AG10803 (cell line): ENCODE measurements around the gene EIF4E1B.

Experiments
- DNase-seq: peaks from one replicate; pipeline ENCODE4 v3.0.0; 2010; ENCODE audit warnings: low read depth
- H3K4me3 ChIP-seq: 2 replicates; pipeline ENCODE4 v1.5.1; 2011; ENCODE audit warnings: mild to moderate bottlenecking, low read length, control low read depth
- TF ChIP-seq, protein P1 (sequence below): conservative IDR thresholded peaks from 2 replicates; pipeline ENCODE4 v1.5.1; 2011; ENCODE audit warnings: mild to moderate bottlenecking, low read length, control low read depth, inconsistent platforms

The EIF4E1B gene

DNA sequence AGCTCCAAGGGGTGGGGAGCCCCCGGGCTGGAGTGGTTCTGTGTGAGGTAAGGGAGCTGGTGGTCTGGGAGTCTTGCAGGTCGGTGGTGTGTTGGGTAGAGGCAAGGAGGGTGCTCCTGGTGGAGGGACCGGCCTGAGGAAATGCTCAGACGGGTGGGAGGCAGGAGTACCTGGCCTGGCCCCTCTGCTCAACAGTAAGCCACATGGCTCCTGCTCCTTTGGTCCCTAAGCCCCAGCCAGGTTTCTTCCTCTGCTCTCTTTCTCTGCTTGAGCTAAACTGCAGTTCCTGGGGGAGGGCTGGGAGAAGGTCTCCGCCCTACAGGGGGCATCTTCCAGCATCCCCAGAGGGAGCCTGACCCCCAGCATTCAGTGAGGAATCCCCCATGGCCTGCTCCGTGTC is 34.0 kb downstream of the EIF4E1B start:
- DNase-seq = no peak
- TF ChIP-seq, protein P1, sequence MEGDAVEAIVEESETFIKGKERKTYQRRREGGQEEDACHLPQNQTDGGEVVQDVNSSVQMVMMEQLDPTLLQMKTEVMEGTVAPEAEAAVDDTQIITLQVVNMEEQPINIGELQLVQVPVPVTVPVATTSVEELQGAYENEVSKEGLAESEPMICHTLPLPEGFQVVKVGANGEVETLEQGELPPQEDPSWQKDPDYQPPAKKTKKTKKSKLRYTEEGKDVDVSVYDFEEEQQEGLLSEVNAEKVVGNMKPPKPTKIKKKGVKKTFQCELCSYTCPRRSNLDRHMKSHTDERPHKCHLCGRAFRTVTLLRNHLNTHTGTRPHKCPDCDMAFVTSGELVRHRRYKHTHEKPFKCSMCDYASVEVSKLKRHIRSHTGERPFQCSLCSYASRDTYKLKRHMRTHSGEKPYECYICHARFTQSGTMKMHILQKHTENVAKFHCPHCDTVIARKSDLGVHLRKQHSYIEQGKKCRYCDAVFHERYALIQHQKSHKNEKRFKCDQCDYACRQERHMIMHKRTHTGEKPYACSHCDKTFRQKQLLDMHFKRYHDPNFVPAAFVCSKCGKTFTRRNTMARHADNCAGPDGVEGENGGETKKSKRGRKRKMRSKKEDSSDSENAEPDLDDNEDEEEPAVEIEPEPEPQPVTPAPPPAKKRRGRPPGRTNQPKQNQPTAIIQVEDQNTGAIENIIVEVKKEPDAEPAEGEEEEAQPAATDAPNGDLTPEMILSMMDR = no peak
- H3K4me3 ChIP-seq = no peak overlapping the region

DNA sequence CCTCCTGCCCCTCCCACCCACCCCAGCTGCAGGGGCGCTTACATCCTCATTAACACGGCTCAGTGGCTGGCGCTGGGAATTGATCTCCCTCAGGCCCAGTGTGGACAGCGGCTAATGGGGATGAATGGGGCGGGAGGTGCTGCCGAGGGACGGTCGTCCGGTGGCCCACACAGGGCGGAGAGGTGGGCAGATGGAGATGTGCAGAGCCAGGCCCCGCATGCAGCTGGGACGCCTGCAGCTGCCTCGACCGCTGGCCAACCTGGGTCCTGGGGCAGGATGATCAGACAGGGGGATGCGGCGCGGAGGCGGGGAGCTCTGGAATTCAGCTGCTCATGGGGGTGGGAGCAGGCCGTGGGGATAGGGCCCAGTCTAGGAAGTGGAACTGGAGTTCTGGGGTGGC is 34.4 kb downstream of the EIF4E1B start:
- TF ChIP-seq, protein P1 = no peak
- DNase-seq = no peak
- no peak overlapping the region for H3K4me3 ChIP-seq

GRCh38 chr5:176665517-176665916 is 35.0 kb downstream of the EIF4E1B start:
- DNase-seq = no peak
- TF ChIP-seq, protein P1 = no peak
- no peak overlapping the region for H3K4me3 ChIP-seq

DNA sequence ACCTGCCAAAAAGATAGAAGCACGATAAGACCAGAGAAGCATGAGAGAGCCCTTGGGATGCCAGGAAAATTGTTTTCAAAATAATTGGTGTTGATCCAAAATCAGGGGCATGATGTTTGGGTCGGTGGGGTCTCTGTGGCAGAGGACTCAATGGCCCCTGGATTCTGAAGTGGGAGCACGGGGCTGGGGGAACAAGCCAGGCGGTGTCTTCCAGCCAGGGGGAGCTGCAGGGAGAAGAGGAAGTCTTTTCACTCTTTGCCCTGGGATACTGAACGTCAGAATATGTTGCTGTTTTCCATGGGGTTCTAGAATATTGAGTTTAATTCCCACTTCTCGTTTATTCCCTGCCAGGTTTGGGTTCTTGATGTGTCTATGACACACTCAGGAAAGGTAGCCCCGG is 37.2 kb downstream of the EIF4E1B start:
- H3K4me3 ChIP-seq = no peak overlapping the region
- DNase-seq = no peak
- TF ChIP-seq, protein P1 = no peak

- no peak overlapping the region for H3K4me3 ChIP-seq
- DNase-seq = no peak
- TF ChIP-seq, protein P1 = no peak
These were observed 40.0 kb downstream of the EIF4E1B start for GRCh38 chr5:176670449-176670848.

DNA sequence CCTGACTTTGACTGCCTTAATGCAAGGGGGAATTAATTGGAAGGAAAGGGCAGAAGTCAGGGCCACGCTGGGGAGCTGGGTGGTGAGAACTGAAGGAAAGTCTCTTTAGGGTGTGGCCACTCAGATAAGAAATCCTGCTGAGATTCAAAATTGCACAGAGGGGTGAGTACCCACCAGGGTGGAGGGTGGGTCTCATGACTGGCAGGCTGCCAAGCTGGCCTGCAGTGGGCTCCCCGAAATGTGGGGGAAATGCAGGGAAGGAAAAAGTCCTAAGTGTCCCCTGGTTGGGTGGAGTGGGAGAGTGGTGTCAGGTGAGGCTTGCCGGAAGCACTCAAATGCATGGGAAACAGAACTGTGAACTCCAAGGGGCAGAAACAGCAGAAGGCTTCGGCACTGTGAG is 40.9 kb downstream of the EIF4E1B start:
- TF ChIP-seq, protein P1 = no peak
- DNase-seq = no peak

DNA sequence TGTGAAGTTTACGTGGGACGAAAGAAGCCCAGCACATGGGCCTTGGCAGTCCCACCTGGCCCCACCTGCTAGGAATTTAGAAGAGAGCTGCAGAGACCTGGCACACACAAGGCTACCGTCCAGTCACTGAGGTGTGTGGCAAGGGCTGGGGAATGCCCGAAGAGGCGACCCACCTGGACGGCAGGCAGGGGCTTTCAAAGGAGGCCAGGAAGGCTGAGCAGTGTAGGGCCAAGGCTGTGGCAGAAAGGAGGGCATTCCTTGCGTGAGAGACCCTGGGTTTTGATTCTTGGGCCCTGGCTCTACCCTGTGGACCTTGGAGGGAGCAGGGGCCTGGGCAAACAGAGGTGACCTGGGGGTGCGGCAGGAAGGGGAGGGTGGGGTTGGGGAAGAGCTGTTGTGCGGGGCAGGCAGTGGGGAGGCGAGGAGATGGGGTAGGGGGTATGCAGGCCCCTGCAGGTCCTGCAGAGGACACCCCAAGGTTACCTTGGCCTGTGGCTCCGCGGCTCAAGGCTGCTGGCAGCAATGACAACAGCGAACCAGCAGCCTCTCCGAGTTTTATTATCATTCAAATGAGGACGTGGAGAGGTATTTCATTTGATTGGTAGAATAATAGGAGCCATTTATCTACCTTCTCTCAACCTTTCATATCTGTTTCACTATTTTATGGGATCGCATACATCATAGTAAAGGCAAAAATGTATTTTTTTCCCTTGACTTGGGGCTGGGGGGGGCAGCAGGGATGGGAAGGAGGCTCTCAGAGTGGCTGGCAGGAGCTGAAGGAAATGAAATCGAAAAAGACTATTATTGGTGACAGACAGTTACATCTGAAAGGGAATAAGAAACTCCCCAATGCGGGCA is 41.6 kb downstream of the EIF4E1B start:
- TF ChIP-seq, protein P1 = no peak
- no peak overlapping the region for H3K4me3 ChIP-seq
- no peak for DNase-seq

More for the DNA sequence above, 40.9 kb downstream of the EIF4E1B start:
- no peak overlapping the region for H3K4me3 ChIP-seq
